NCI-H82 (cell line): ENCODE measurements around the gene MRGPRE.

ENCODE experiments used
- DNase-seq: peaks from one replicate; lab custom pipeline; 2025; lab: John Stamatoyannopoulos, UW

The MRGPRE gene

DNA sequence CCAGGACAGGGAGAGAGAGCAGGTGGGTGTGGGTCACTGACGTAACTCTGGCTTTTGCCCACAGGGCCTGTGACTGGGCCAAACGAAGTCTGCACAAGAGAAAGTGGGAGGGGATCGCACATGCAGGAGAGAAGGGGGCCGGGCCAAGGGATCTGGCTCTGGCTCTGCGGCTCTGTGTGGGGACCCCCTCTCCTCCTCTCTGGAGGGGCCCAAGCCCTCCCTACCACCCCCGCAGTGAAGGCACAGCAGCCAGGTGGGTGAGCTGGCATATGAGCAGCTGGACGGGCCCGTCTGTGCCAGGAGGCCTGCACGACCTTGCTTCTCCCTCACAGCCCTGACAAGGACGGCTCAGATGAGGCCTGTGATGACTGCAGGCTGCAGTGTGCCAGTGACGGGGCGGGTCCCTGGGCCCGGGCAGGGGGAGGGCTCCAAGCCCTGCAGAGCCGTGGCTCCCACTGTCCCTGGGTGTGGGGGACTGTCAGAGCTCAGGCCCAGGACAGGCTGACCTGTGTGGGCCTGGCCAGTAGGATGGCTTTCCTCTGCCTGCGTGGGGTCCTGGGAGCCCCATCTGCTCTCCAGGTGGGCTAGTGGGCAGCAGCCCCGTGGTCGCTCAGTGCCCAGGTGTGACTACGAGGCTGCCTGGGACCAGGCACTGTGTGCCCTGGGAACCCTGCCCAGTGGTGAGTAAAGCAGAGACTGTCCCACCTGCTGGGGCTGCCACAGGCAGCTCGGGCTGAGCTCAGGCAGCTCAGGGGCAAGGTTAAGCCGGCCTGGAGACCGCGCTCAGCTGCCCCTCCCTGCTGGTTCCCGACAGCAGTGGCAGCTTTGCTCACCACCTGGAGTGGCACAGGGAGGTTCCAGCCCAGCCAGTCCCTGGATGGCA, 35.8 kb downstream of the MRGPRE start:
- DNase-seq: no peak

DNA sequence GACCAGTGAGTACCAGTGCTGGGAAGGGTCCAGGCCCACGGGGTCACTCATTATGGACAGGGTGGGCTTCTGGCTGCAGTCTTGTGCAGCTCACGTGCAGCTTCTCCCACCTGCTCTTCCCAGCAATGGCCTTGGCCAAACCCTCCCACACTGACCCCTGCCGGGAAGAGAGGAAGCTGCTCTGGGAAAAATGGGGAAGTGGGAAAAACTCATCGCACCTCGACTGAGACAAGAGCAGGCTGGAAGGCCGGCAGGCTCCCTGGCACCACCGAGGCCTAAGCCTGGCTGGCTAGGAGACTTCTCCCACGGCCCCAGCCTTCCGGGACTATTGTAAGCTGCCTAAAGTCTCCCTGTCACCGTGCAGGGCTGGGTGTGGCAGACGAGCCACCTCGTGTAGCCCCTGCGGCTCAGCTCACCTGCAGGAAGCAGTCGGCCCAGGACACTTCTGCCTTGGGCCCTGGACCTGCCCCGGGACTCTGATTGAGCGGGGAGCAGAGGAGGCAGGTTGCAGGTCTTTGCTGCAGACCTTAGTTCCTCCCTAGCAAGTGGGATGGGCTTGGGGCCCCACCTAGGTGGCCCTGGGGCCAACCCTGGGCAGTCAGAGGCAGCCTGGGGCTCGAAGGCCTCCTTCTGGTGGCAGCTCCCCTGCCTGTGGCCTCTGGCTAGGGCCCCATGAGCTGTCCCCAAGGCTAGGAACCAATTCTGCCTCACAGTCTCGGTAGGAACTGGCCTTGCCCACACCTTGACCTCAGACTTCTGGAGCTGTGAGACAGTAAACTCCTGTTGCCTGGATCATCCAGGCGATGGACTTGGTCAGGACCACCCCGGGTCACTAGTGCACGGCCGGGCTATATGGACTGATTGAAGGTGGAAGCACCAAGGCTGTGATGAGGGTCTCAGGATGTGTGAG, 36.7 kb downstream of the MRGPRE start:
- peak; percentile 44 for DNase-seq

DNA sequence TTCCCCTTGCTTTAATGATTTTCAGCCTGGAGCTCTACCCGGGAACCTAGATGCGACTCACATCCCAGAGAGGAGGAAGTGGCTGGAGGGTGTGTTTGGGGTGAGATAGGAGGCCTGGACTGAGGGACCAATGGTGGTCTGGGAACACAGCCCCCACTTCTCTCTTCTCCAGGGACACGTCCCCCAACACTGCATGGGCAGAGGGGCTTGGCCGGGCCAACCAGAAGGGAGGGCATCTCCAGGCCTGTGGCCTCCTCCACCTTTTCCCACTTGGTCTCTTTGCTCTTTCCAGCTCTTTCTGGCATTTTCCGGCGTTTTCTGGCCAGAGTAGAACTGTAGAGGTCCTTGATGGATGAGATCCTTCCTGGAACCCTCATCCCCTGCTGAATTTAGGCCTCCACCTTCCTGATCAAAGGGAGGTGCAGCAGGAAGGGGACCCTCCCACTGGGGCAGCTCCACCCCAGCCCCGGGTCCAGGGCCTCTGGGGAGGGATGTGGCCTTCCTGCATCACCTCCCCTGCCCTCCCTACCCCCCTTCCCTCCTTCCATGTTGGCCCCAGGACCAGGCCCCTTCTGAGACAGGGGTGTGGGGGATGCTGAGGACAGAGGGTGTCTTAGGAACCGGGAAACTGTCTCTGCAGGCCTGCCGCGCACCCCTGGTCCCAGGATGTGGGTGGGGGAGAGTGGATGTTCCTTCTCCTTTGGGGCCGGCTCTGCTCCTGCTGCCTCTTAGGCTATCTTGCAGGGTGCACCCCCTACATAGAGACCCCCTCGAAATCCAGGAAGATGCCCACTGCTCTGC, 38.0 kb downstream of the MRGPRE start:
- no peak for DNase-seq

DNA sequence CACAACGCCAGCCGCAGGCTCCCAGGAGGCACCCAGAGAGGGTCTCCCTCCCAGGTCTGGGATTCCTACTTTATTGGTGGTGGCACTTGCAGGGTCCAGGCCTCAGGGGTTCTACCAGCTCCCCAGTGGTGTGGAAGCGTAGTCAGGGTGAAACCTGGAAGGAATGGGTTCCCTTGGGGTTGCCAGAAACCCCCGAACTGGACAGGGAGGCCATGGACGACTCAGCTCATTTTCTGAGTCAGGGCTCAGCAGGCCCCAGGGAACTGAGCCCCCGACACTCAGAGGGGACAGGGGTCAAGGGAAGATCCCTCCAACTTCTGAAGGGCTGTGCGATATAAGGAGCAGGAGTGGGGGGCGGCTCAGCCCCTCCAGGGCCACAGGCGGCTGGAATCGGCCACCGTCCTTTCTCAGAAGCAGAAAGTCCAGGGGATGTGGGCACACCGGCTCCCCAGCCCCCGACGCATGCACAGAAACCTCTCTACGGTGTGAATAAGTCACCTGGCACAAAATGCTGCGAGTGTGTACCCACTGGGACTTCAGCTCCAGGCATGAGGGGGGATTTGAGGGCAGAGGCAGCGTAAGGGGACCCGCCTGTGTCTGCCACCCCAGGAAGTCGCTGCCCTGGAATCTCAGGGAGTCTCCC, 38.7 kb downstream of the MRGPRE start:
- no peak for DNase-seq

DNA sequence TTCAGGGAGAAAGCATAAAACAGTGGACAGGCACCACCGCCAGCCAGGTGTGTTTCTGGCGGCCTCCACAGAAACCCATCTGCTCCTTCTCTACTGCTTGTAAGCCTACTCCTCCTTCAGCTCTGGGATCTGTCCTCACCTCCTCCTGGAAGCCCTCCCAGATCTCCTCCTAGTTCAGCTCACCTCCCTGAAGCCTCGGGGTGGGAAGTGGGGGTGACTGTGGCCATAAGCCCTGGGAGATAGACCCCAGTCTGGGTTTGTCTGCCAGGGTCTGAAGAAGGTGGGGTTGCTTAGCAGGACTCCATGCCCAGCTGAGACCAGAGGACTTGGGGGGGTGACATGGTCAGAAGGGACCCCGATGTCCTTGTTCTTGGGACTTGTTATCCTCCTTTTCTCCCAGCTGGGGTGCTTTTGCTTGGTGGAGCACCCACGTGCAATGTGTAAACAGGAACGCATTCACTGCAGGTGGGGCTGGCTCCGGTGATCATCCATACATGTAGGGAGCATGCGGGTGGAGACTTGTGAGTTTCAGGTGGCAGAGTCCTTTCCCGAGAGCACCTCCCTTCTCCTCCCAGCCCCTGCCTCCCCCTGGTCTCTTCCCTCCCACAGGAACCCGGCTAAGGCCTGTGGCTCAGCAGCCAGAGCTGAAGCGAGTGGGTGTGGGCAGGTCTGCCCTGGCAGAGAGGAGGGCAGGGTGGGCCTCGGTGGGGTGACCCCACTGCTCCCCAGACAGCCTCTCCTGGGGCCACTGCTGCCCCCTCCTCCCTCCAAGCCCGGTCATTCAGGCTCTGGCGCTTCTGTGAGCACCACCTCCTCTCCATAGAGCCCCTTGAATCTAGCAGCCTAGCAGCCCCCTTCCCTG, 39.5 kb downstream of the MRGPRE start:
- DNase-seq: no peak

DNA sequence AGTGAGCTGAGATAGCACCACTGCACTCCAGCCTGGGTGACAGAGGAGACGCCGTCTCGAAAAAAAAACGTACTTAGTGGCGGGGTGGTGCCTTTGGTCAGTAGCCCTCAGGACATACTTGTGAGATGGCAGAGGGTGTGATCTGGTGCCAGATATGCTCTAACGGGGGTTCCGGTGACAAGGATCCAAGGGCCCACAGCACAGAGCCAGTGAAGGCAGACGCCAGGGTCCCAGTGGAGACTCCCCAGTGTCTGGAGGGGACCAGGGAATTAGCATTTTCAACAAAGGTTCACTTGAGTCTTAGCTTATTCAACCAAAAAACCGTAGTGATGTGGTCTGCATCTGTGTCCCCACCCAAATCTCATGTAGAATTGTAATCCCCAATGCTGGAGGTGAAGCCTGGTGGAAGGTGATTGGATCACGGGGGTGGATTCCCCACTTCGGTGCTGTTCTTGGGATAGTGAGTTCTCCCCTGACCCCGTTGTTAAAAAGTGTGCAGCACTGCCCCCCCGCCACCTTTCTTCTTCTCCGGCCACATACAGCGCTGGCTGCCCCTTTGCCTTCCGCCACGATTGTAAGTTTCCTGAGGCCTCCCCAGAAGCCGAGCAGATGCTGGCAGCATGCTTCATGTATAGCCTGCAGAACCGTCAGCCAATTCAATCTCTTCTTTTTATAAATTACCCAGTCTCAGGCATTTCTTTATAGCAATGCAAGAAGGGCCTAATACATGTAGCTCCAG, 40.5 kb downstream of the MRGPRE start:
- DNase-seq: no peak

DNA sequence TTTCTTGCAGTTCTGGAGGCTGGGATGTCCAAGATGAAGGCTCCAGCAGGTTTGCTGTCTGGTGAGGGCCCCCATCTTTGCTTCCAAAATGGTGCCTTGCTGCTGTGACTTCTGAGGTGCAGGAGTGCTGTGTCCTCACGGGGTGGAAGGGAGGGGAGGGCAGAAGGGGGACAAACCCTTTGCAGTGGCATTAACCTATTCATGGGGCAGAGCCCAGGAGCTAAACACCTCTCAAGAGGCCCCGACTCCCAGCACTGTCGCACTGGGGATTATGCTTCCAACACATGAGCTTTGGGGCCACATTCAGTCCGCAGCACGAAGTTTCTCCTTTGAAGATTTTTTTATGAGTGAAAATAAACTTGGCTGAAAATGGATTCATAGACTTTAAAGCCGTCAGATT, 41.6 kb downstream of the MRGPRE start:
- no peak for DNase-seq

DNA sequence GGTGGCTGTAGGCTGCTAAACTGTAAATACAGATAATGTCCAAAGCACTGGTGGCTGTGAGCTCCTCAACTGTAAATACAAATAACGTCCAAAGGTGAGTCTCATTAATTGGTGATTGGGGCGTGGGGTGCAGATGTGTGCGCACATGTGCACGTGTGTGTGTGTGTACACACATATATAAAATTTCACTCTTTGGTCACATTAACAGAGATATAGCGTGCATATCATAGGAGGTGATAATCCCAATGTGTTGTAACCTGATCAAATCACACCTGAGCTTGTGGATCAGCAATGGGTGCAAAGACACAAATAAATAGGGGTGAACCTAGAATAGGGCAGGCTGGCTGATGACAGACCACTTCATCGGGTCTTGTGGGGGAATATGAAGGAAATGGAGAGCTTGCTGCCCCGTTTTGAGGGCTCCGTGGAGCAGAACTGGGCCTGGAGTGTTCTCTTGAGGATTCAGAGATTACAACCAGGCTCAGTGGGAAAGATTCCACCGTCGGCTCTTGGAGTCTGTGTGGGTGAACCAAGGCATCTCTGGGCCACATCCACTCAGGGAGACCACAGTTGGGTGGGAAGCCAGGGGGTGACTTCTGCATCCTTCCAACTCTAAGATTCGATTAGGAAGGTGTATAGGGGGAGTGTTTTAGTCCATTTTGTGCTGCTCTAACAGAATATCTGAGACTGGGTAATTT, 42.2 kb downstream of the MRGPRE start:
- no peak for DNase-seq

DNA sequence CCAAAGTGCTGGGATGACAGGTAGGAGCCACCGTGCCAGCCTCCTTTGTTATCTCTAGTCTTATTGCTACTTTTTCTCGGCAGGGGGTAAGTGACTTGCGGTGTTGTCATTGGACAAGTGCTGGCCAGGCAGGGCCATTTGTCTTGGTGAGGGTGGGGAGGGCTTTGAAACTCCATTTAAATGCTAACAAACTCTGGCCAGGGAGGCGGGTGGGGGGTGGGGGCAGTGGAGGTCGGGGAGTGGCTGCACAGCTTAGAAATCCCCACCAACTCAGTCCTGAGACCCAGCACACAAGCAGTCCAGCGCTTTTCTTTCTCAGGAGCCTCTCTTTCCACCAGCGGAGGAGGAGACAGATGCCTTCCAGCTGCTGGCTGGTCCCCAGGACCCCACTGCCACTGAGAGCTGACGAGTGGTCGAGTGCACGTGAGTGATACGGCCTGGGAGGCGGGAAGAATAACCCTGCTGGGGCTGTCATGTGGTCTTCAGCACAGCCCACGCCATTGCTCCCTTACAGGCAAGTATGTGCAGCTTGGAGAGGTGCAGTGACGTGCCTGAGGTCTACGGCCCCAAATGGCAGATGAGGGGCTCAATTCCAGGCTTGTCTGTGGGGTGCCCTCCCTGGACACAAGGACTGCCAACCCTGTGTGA, 42.9 kb downstream of the MRGPRE start:
- no peak for DNase-seq

DNA sequence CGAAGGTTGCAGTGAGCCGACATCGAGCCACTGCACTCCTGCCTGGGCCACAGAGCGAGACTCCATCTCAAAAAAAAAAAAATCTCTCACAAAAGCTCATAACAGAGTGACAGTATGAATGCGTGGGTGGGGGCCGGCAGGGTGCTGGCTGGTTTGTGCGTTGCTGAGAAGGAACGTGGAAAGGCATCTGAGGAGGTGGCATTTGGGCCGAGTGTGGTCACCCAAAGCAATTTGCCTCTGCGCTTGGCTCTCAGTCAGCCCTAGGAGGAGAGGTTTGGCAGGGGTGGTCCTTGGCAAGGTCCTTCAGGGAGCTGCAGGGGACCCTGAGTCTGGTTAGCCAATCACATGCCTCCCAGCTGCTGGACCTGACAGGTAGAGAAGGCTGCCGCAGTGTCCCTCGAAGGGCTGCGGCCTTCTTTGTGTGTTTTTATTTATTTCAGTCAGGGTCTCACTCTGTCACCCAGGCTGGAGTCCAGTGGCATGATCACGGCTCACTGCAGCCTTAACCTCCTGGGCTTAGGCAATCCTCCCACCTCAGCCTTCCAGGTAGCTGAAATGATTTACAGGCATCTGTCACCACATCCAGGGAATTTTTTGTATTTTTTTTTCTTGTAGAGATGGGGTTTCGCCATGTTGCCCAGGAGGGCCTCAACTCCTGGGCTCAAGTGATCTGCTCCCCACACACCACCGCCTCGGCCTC, 43.6 kb downstream of the MRGPRE start:
- DNase-seq: no peak

DNA sequence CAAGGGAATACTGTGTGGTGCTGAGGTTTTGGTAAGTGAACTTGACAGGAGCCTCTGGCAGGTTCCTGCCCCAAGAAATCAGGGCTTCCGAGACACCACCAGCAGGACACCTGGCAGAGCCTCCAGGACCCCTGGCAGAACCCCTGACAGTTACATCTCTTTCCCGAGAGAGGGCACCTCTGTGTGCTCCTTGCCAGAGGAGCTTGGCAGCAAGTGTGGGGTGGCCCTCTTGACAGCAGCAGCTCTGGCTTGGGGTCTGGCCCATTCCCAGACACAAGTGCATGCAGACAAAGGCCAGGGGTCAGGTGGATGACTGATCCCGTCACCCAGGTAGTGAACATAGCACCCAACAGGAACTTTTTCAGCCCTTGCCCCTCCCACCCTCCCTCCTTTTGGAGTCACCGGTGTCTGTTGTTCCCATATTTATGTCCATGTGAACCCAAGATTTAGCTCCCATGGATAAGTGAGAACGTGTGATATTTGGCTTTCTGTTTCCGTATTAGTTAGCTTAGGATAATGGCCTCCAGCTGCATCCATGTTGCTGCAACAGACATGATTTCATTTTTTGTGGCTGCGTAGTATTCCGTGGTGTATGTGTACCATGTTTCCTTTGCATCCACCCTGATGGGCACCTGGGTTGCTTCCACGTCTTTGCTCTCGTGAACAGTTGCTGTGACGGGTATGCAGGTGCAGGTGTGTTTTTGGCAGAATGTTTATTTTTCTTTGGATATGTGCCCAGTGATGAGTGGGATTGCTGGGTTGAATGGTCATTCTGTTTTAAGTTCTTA, 45.9 kb downstream of the MRGPRE start:
- no peak for DNase-seq

DNA sequence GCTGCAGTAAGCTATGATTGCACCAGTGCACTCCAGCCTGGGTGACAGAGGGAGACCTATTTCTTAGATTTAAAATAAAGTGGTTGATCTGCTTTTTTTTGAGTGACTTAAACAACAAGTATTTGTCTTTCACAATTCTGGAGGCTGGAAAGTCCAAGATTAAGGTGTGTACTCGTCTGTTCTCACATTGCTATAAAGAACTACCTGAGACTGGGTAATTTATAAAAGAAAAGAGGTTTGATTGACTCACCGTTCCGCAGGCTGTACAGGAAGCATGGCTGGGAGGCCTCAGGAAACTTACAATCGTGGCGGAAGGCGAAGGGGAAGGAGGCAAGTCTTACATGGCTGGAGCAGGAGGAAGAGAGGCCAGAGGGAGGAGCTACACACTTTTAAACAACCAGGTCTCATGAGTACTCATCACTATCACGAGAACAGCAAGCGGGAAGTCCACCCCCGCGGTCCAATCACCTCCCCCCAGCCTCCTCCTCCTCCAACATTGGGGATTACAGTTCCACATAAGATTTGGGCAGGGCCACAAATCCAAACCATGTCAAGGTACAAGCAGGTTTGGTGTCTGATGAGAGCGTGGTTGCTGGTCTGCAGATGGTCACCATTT, 47.4 kb downstream of the MRGPRE start:
- no peak for DNase-seq

DNA sequence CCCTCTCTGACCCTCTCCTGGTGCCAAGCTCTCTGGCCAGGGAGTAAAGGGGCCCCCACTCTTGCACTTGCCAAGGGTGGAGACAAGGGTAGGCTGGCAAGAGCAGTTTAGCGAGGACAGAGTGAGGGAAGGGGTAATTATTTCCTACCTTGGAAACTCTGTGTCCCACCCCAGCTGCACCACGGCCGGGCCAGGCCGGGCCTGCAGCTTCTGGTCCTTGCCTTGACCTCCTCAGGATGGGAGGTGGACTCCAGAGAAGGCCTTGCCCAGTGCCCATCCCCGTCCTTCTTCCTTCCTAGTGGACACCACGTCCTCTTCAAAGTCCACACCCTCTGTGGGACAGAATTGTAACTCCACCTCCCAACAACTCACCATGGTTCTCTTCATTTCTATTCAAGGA, 48.7 kb downstream of the MRGPRE start:
- DNase-seq: no peak

DNA sequence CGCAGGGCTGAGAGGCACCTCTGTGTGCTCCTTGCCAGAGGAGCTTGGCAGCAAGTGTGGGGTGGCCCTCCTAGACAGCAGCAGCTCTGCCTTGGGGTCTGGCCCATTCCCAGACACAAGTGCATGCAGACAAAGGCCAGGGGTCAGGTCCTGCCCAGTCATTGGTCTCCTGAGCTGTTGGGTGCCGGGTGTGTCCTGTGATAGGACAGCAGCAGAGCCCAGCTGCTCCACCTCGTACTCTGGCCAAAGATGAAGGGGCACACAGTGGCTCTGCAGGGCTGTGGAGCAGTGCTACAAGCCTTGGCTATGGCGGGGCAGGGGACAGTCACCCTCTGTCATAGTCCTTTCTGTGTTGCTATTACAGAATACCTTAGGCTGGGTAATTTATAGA, 49.8 kb downstream of the MRGPRE start:
- DNase-seq: no peak

DNA sequence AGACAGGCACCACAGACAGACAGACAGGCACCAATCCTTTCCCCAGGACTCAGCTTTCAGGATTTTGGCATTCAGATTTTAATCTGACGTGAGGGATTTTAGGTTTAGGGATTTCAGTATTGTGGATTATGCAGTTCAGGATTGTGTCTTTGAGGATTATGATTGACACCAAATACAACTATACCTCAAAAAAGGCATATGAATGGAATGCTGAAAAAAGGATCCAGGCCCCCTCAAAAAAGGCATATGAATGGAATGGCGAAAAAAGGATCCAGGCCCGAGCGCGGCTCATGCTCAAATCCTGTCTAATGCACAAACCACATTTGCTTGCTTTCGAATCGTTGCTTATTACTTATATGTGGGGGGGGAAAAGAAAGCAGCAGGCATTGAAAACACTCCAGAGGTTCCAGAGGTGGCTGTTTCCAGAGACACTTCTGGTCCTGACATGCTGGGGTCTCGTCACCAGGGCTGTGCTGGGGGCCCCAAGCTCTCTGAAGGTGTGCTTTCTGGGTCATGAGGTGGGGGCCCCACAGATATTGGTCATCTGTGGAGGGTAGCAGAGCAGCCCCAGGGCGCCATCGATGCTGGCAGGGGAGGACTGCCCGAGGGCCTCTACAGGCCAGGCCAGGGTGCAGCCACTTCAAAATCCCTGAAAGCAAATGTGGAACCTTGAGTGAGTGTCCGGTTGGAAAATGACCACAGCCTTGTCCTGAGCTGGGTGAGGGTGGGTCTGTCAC, 50.3 kb downstream of the MRGPRE start:
- no peak for DNase-seq

DNA sequence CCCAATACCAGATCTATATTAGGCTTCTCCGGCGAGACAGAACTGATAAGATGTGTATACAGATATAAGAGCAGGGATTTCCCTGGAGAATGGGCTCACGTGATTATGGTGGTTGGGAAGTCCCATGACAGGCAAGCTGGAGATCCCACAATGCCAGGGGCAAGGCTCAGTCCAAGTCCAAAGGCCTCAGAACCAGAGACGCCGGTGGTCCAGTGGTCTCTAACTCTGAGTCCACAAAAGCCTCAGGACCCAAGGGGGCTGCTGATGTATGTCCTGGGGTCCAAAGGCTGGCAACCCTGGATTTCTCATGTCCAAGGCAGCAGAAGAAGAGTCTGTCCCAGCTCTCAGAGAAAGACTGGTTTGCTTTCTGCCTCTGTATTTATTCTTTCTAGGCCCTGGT, 51.3 kb downstream of the MRGPRE start:
- no peak for DNase-seq
